Right hindlimb (tissue), 1 donor: ENCODE data around the gene HECA.
"Not testable (repeated sequence)": the region's sequence is repeated elsewhere in the genome, so short reads cannot be mapped to it uniquely, and the experiment has no call there.

Source experiments
- DNase-seq: peaks from one replicate; pipeline ENCODE4 v3.0.0-alpha.2; 2018

Gene HECA

DNA sequence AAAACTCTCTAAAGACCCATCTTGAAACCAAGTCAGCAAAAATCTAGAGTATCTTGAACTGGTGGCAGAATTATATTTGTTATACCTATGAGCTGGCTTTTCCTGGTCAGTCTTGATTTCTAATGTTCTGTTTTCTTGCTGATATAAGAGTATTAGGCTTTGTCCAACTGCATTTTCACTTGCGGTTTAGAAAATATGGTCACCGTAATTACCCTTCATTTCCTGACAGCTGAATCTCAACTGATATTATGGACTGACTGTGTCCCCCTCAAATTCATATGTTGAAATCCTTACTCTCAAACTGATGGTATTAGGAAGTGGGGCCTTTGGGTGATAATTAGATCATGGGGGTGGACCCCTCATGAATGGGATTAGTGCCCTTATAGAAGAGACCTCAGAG is 84.9 kb downstream of the HECA start:
- no peak for DNase-seq

DNA sequence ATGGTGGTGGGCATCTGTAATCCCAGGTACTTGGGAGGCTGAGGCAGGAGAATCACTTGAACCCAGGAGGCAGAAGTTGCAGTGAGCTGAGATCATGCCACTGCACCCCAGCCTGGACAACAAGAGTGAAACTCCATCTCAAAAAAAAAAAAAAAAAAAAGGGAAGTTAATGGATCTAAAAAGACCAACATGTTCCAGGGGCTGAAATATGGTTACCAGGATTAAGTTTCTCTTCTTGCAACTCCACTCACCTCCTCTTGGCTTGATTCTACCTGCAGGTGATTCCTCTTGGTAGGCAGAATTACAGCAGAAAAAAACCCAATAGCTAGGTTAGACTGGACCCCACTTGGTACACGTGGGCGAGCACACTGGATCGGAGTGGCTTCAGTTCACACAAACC is 93.5 kb downstream of the HECA start:
- DNase-seq = not testable (repeated sequence)
